Coronary artery (tissue), 2 donors: Measurements from ENCODE around the gene SELENOS.
A peak's percentile ranks its signal among the peaks of the same experiment; 100 is the strongest.

Experiments used
- DNase-seq: peaks from one replicate; pipeline ENCODE4 v3.0.0-alpha.2; 2017; ENCODE audit warnings: low spot score
- H3K27ac ChIP-seq, 2 donors: fragments of 200-600 bp; sonication (generic); one replicate each; pipeline ENCODE4 v1.5.1; 2016 to 2019
- H3K4me3 ChIP-seq: fragments of 200-600 bp; sonication (generic); 2 replicates; pipeline ENCODE4 v1.5.1; 2016; ENCODE audit warnings: mild to moderate bottlenecking, moderate library complexity
- CTCF ChIP-seq: fragments of 200-600 bp; sonication (generic); IDR thresholded peaks from one replicate; pipeline ENCODE4 v1.5.1; 2019; ENCODE audit warnings: antibody characterized with exemption

SELENOS gene

GRCh38 chr15:101309436-101310160 is 32.3 kb upstream of the SELENOS start:
- DNase-seq: no peak
- no peak for TF ChIP-seq CTCF
- Histone ChIP-seq H3K4me3 (no peak overlapping the region), H3K27ac (no peak overlapping the region)

- no peak for TF ChIP-seq CTCF
- no peak for DNase-seq
- Histone ChIP-seq H3K4me3 (no peak overlapping the region), H3K27ac (no peak overlapping the region)
Measured at GRCh38 chr15:101308604-101309435, 31.5 kb upstream of the SELENOS start.

- DNase-seq: no peak
Measured at GRCh38 chr15:101307897-101308603, 30.8 kb upstream of the SELENOS start.

GRCh38 chr15:101307048-101307896 is 30.0 kb upstream of the SELENOS start:
- no peak for TF ChIP-seq CTCF

More at GRCh38 chr15:101307897-101308603, 30.8 kb upstream of the SELENOS start:
- no peak overlapping the region for H3K4me3 ChIP-seq
- no peak overlapping the region for H3K27ac ChIP-seq
- no peak for TF ChIP-seq CTCF

GRCh38 chr15:101306341-101307047 is 29.2 kb upstream of the SELENOS start:
- no peak for TF ChIP-seq CTCF
- no peak for DNase-seq
- Histone ChIP-seq H3K27ac (no peak overlapping the region), H3K4me3 (no peak overlapping the region)

More at GRCh38 chr15:101307048-101307896, 30.0 kb upstream of the SELENOS start:
- no peak overlapping the region for H3K27ac ChIP-seq
- no peak overlapping the region for H3K4me3 ChIP-seq
- DNase-seq: peak; percentile 64

- H3K4me3 ChIP-seq: no peak overlapping the region
- no peak for TF ChIP-seq CTCF
Measured at GRCh38 chr15:101305820-101306255, 28.6 kb upstream of the SELENOS start.

More at GRCh38 chr15:101305820-101306255, 28.6 kb upstream of the SELENOS start:
- H3K27ac ChIP-seq: no peak overlapping the region
- DNase-seq: no peak
